ENCODE measurements around the gene MRGPRG. TPM values are rescaled to one million over a fixed set of nuclear protein-coding genes. Genes with fewer than 3 reads are reported as not detected.

The MRGPRG gene
- polyA plus RNA-seq, 2 of the 4 experiments (the other 2 are of a cell fraction) = not detected

GRCh38 chr11:3207526-3208189, 11.0 kb downstream of the MRGPRG start:
- Histone ChIP-seq H3K27ac (no peak overlapping the region), H3K4me3 (no peak overlapping the region), H3K4me2 (no peak overlapping the region), H3K9me3 (peaks cover 6% of the 10 kb centered on the region; the same call in 2 of the 3 replicates), H3K4me1 (no peaks in the 10 kb centered on the region; the same call in 2 of the 3 replicates)
- TF ChIP-seq NFE2L2 (conservative IDR thresholded peaks at IDR 0.05; ENCODE audit: low read length) (no peak), ELK1 (IDR thresholded peaks at IDR 0.05; ENCODE audit: low read depth, low read length) (no peak), CHD4 (IDR thresholded peaks at IDR 0.05; ENCODE audit: borderline replicate concordance) (no peak), SREBF2 (IDR thresholded peaks at IDR 0.05) (no peak), ZNF302 (CRISPR knock-in tag; IDR thresholded peaks at IDR 0.05) (no peak), NR3C1 (IDR thresholded peaks at IDR 0.05) (no peak), EHMT2 (IDR thresholded peaks at IDR 0.05; ENCODE audit: low read depth) (no peak), USF2 (IDR thresholded peaks at IDR 0.05) (no peak), ZC3H11A (IDR thresholded peaks at IDR 0.05) (no peak), RAD21 (conservative IDR thresholded peaks at IDR 0.05 in 1 of 2, IDR thresholded peaks at IDR 0.05 in 1 of 2) (no peak), FOSB (CRISPR knock-in tag; IDR thresholded peaks at IDR 0.05) (no peak)
- DNase-seq (ENCODE audit: low read depth in 1 of 2, low spot score in 1 of 2) (no peak), FAIRE-seq (no peak), ATAC-seq (no peak)
- ChIA-PET POLR2A (no interaction called here), CTCF (interaction anchor here (0.5 to 1.9 kb wide), 7 partner anchors 9 to 277 kb away, joined by 3 to 5 read pairs (median 3); no protein-coding TSS in a partner anchor)
- 11% methylated on average over 6 of the region's 8 CpGs for WGBS (ENCODE audit: missing lambda C conversion rate)

GRCh38 chr11:3206922-3207204, 11.8 kb downstream of the MRGPRG start:
- POLR2A ChIA-PET = no interaction called here
- Histone ChIP-seq H3K4me2 (no peak overlapping the region), H3K27ac (no peak overlapping the region), H3K4me3 (no peak overlapping the region), H3K4me1 (no peaks in the 10 kb centered on the region; the same call in 2 of the 3 replicates), H3K9me3 (peaks cover 6% of the 10 kb centered on the region; the same call in 2 of the 3 replicates)
- WGBS (ENCODE audit: missing lambda C conversion rate) = 88% methylated on average over 1 of the region's 1 CpG
- peak; percentile 7 for FAIRE-seq
- no peak for DNase-seq (ENCODE audit: low read depth in 1 of 2, low spot score in 1 of 2)
- no peak for TF ChIP-seq JUN (IDR thresholded peaks at IDR 0.05)
- TF ChIP-seq ELK1 (IDR thresholded peaks at IDR 0.05; ENCODE audit: low read depth, low read length) = no peak
- TF ChIP-seq REST (IDR thresholded peaks at IDR 0.05) = no peak
- TF ChIP-seq HEYL (CRISPR knock-in tag; IDR thresholded peaks at IDR 0.05) = no peak
- TF ChIP-seq MAX (IDR thresholded peaks at IDR 0.05) = no peak
- TF ChIP-seq BCL3 (IDR thresholded peaks at IDR 0.05) = no peak
- TF ChIP-seq RNF2 (IDR thresholded peaks at IDR 0.05; ENCODE audit: borderline replicate concordance, low read depth) = no peak
- TF ChIP-seq NFE2L2 (conservative IDR thresholded peaks at IDR 0.05; ENCODE audit: low read length) = no peak
- TF ChIP-seq SMC3 (IDR thresholded peaks at IDR 0.05) = no peak
- no peak for TF ChIP-seq MAFK (IDR thresholded peaks at IDR 0.05; ENCODE audit: partially characterized antibody)
- no peak for TF ChIP-seq POLR2AphosphoS2 (conservative IDR thresholded peaks at IDR 0.05; ENCODE audit: low read length)
- TF ChIP-seq RARB (CRISPR knock-in tag; IDR thresholded peaks at IDR 0.05) = no peak
- TF ChIP-seq CBX8 (IDR thresholded peaks at IDR 0.05) = no peak
- TF ChIP-seq FOXS1 (CRISPR knock-in tag; IDR thresholded peaks at IDR 0.05) = no peak
- no peak for TF ChIP-seq PHF8 (IDR thresholded peaks at IDR 0.05; ENCODE audit: borderline replicate concordance, low read depth)
- ATAC-seq = no peak
- CTCF ChIA-PET = interaction anchor here (1.2 to 1.3 kb wide), 2 partner anchors 9 to 202 kb away, joined by 3 to 5 read pairs; no protein-coding TSS in a partner anchor
